NCI-H69 (cell line): ENCODE measurements around the gene GPHN.

Experiments
- DNase-seq: peaks from one replicate; lab custom pipeline; 2025; lab: John Stamatoyannopoulos, UW

GPHN gene

DNA sequence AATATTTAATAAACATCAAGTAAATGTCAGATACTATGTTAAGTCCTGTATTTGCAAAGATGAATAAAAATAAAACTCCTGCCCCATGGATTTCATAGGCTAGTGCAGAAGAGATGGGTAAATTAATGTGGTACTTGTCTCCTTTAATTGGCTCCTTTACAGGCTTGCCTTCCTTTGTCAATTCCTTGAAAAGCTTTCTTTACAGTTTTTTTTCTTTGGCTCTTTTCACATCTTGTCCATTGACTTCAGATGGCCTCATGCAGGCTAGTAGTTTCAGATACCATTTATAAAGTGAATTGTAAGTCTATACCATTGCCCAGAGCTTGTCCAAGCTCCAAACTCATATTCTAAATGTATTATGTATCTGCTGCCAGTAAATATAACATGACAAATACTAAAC lies 552.6 kb downstream of the GPHN start:
- DNase-seq = no peak

DNA sequence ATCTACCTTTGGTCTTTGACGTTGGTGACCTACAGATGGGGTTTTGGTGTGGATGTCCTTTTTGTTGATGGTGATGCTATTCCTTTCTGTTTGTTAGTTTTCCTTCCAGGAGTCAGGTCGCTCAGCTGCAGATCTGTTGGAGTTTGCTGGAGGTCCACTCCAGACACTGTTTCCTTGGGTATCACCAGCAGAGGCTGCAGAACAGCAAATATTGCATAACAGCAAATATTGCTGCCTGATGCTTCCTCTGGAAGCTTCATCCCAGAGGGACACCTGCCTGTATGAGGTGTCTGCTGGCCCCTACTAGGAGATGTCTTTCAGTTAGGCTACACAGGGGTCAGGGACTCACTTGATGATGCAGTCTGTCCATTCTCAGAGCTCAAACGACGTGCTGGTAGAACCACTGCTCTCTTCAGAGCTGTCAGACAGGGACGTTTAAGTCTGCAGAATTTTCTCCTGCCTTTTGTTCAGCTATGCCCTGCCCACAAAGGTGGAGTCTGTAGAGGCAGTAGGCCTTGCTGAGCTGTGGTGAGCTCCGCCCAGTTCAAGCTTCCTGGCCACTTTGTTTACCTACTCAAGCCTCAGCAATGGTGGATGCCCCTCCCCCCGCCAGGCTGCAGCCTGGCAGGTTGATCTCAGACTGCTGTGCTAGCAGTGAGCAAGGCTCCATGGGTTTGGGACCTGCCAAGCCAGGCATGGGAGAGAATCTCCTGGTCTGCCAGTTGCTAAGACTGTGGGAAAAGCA lies 559.3 kb downstream of the GPHN start:
- peak; percentile 37 for DNase-seq

DNA sequence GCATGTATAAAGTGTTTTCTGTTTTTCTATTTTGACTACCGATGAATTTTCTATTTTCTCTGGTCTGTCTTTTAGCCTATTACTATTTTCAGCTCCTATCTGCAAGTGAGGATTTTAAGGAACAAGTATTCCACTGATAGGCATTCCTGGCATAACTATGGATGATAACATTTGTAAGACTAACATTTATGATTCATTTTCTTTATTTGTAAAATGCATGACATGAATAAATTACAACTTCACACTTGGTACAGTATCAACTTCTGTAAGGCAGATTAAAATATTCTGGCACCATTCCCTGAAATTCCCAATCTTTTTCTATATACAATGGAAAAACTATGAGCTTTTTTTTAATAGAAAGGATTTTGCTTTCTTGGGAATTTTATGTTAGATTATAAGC lies 560.3 kb downstream of the GPHN start:
- DNase-seq = no peak

DNA sequence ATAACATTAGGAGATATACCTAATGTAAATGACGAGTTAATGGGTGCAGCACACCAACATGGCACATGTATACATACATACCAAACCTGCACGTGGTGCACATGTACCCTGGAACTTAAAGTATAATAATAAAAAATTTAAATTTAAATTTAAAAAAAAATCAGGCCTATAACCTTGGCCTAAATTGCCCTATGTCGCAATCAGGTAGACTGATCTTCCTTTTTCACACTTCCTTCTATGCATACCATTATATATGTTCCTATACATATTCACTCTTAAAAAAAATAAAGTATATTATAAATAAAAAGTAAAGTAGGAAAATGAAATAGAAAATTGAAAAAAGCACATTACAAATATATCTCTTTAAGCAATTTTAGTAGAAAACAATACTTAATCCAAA lies 563.6 kb downstream of the GPHN start:
- no peak for DNase-seq

DNA sequence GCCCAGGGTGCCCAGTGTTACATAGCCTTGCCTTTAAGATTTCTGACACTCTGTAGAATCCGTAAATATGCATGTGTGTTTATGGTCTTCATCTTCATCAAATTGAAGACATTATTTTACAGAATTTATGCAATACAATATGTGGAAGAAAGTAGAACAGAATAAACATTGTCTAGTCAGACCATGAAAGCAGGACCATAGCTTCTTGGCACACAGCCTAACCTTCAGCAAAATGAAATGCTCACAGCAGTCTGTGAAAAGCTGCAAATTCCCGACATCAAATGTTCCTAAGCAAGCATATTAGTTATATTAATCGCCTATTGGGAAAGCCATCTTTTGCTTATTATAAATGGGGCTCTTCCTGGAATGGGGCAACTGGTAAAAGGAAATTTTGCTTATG lies 570.0 kb downstream of the GPHN start:
- no peak for DNase-seq

DNA sequence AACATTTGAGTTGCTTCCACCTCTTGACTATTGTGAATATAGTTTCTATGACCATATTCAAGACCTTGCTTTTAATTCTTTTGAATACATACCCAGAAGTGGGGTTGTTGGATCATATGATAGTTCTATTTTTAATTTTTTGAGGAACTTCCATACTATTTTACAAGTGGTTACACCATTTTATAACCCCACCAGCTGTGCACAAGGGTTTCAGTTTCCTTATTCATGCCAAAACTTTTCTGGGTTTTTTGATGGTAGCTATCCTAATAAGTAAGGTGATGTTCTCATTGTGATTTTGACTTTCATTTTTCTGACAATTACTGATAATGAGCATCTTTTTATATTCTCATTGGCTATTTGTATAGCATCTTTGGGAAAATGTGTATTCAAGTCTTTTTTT lies 571.9 kb downstream of the GPHN start:
- DNase-seq = no peak

DNA sequence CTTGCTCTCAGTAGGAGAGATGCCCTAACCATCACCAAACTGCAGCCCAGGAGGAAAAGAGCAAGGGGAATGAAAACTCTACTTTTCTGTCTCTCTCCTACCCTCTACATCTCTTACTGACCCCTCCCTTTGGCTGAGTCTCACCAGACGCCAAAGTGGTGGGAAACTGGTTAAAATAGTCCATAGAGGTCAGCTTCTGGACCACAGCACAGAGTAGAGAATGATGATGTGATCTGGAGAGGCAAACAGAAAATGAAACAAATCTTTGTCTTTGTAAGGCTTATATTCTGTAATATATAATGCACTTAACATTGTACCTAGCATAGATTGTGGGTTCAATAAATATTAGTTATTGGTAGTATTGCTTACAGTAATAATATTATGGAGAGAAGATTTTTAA lies 600.3 kb downstream of the GPHN start:
- no peak for DNase-seq

DNA sequence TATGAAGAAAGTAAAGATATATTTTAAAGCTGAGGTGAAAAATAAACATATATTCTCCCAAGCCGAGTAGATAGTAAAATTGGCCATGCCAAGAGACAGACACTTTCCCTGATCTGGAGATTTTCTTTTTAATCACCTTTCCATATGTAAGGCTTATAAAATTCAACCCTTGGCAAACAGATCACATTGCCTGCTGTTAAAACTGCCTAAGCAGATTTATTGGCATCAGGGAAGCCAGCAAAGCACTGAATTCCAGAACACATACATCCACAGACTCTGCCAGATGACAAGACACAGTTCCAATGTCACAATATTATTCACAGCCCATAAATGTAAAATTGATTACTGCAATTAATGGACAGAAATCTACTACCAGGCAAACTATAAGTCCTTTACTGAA lies 603.1 kb downstream of the GPHN start:
- no peak for DNase-seq

DNA sequence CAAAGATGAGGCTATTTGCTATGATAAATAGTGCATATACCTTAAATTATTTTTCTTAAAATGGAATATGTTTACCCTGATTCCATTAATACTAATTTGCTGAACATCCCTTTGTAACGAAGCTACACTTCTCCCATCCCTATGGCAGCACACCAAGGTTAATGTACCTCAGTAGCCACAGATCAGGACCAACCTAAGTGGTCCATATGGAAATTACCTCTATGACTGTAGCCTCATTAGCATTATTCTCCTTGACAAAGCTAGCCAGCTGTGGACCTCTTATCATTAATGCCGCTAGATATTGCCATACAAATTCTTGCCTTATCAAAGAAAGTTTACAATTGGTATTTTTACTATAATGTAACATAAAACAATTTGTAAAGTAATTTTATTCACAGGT lies 604.4 kb downstream of the GPHN start:
- no peak for DNase-seq

DNA sequence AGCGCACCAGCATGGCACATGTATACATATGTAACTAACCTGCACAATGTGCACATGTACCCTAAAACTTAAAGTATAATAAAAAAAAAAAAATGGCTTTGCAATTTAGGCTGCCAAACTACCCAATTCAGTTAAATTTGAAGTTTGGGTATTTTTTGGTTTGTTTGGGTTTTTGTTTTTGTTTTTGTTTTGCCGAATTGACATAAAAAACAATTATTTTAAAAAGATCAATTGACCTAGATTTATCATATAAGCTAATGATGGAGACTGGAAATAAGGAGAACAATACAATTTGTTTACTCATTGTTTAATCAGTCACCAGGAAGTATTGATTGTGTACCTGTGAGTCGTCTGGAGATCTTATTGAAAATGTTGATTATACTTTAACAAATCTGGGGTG lies 619.2 kb downstream of the GPHN start:
- no peak for DNase-seq

DNA sequence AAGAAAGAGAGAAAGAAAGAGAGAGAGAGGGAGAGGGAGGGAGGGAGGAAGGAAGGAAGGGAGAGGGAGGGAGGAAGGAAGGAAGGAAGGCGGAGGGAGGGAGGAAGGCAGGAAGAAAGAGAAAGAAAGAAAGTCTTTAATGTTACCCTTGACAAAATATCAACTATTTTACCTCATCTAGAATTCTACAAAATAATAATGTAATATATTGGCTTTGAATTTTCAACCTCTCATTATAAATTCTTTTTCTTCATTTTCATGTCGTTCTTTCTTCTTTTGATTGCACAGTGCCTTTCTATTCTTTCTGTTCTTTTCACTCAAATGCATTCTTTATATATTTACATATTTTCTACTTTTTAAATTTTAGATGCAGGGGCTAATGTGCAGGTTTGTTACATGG lies 621.8 kb downstream of the GPHN start:
- DNase-seq = no peak

DNA sequence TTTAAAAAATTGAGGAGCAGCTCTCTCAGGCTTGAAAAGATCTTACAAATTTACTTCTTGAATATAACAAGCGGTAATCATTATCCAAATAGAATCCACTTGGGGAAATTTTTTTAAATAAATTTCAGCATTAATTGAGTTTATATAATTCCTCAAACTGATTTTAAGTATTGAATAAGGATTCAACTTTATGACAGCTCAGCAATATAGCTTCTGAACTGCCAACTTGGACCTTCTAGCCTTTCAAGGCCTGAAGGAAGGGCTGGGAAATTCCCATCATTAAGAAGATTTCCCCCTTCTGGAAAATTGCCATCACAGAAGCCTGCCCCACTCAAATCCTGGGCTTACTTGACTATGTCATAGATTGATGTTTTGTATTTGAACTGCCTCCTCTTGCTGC lies 623.7 kb downstream of the GPHN start:
- DNase-seq = no peak

DNA sequence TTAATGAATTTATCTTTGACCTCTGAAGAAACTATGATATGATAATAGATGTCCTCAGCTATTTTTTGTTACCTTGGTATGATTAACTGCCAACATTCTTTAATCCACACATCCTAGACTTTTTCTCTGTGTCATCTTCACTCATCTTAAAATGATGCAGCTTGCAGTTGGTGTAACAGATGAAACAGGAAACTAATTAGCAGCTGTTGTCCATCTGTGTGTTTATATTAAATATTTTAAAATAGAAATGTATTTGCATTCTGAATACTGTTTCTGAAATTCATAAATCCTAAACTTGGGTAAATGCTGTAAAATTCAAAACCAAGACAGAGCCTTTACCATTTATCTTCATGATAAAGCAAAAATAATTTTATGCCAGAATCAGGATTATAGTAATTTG lies 625.2 kb downstream of the GPHN start:
- no peak for DNase-seq

DNA sequence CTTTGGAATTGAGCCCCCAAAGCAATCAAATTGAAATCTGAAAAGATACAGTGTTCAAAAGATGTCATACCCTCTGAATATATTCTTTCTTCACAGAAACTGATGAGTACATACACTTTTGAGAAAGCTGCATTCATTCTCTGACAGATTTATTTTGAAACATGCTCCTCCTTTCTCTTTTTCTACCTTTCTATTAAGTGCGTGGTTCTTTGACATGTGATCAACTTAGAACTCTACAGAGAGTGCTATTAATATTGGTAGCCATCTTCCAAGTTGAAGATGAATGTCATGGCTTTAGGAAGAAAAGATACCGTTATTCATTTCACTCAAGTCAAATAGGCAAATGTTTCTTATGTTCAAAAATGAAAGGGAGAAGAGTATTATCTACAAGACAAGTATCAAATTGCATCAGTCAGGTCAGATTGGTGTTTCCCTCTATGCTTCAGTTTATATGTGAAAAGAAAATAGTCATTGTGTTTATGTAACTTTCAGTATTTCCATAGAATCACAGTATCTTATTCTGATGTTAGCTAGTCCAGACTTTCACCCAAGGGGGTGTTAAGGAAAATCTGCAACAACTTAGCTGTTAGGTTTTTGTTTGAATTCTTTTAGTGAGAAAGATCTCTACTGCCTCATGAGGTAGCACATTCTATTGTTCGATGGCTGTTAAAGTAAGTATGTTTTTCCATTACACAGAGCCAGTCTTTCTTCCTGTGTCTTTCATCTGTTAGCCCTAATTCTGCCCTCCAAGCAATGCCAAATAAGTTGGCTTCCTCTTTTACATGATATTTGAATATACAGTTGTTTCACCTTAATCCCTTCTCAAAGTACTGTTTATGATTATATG lies 625.9 kb downstream of the GPHN start:
- no peak for DNase-seq

DNA sequence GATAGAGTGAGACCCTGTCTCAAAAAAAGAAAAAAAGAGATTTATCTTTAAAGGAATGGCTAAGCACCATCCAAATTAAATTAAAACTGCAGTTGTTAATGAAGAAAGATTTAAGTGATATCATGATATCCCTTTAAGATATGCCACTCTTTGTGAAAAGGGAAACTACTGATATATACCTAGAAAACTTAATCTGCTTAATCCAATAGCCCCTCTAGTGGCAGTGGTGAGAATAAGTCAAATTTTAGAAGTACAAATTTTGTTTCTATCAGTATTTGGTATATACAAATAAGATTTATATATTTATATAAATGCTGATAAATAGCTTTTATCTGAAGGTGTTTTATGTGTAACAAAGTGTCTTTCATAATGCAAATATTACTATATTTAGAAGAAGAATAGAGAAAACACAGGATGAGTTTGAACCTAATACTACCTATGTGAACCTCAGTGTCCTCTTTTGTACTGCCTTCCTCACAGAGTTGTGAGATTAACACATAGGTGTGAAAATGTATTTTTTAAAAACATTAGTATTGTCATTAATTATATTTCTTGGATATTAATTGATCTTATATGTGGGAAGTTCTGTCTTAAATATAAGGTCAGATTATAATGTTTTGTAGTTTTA lies 629.9 kb downstream of the GPHN start:
- DNase-seq = peak; percentile 8

DNA sequence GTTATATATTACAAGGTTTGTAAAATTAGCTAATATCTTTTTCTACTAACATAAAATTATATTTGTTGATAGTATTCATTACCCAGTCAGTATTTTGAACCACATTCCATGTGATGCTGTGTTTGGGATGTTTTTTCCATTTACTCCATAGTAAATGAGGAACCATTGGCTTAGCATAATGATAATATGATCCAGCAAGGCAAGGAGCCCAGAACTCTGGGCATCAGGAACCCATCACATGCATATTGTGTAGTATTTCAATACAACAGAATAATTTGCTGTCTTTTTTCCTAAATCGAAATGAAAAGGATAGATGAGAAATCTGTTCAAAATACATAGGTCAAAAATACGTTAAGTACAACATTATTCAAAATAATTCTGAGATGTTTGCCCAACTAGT lies 632.6 kb downstream of the GPHN start:
- DNase-seq = no peak

DNA sequence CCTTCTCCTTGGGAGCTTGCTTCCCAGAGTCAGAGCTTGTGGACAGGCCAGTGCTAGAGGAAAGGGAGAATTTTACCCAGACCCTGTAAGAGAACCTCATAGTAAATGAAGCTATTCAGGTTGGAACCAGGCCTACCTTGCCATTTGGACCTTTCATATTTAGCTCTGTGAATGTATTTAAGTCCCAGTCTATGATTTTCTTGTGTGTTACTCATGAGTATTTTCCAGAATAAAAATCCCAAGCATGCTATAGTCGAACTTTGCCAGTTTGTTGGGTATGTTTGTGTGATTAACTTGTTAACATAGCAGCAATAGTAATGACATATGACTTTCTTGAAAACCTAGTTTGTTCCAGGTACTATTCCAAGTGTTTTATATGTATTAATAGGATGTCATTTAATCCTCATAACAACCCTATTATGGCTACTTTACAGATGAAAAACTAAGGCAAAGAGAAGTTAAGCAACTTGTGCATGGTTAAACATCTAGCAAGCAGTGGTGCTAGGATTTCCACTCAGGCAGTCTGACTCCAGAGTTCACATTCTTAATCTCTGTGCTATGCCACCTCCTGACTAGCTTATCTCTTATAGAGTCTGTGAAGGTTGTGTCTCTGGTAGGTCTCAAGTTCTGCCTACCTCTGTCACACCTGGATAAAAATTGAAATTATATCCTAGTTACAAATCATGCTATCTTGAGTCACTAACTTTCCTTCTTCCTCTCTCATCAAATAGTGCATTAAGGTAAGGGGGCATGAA lies 633.4 kb downstream of the GPHN start:
- no peak for DNase-seq

DNA sequence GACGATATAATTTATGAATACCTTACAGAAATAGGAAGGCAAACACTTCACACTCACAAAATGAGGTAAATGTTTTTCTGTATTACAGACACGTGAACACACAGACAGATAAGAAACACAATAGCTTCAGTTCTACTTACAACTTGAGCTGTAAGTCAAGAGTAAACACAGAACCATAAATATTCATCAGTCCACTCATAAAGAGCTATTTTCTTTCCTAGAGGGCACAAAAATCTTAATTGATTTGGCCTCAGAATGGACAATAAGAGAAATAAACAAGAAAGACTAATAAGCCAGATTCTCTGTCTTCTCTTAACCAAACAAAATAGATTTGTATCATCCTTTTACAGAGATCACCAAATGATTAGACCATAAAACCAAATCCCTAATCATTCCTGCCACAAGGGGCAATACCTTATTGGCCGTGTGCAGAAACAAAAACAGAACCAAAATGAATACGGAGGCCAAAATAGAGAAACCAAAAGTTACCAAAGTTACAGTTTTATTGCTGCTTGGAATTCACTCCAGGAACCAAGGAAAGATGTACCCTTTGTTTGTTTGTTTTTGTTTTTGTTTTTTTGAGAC lies 643.2 kb downstream of the GPHN start:
- DNase-seq = no peak

DNA sequence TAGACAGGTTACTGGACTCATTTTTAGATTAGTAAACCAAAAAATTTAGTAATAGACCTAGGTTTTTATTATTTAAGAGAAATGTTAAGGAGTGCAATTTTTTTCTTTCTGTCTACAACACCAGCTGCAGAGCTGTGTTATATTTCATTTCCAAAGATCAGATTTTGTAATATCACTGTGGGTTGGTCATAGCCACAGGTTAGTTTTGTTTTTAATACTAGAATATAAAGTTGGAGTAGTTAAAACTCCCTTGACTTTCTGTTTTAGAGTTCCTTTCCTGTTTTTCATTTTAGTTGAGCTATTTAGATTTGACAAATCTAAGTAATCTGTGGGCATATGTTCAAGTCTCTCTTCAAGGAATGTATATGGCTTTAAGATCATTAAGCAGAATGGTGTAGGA lies 650.6 kb downstream of the GPHN start:
- no peak for DNase-seq

DNA sequence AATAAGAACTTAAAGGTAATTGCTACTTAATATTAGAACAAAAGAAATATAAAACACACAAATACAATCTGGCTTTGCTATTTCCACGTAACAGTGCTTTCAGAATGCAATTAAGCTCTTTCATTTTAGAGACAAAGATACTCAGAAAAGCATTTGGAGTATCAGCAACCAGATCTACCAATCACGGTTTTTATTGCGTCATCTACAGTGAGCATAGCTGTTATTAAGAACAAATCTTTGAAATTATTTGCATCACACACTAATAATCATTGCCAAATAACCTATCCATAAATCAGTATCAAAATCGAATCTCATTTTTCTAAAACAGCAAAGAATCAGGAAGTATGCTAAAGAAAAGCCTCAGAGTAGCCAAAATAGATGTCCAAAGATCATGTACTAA lies 654.4 kb downstream of the GPHN start:
- DNase-seq = no peak

DNA sequence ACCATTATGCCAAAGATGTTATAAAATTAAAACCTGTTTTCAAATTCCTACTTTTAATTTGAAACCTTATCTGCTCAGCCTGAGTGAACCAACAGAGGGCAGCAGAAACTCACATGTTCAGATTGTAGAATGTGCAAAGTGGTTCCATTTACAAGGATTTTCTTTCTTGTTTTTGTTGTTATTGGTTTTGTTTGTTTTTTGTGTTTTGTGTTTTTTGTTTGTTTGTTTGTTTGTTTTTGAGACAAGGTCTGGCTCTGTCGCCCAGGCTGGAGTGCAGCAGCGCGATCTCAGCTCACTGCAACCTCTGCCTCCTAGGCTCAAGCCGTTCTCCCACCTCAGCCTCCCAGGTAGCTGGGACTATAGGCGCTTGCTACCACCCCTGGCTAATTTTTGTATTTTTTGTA lies 658.5 kb downstream of the GPHN start:
- peak; percentile 33 for DNase-seq
